ENCODE results near the gene EDC3. TPM values are rescaled to one million over a fixed set of nuclear protein-coding genes. Genes with fewer than 3 reads are reported as not detected.
"Not testable (repeated sequence)": the region's sequence is repeated elsewhere in the genome, so short reads cannot be mapped to it uniquely, and the experiment has no call there.

EDC3 gene
- total RNA-seq, 5 donors from 2014 or later (not counting 1 experiment from before 2014, with no cell fraction given), result 31.8 to 49.4 (median 43.2) TPM

DNA sequence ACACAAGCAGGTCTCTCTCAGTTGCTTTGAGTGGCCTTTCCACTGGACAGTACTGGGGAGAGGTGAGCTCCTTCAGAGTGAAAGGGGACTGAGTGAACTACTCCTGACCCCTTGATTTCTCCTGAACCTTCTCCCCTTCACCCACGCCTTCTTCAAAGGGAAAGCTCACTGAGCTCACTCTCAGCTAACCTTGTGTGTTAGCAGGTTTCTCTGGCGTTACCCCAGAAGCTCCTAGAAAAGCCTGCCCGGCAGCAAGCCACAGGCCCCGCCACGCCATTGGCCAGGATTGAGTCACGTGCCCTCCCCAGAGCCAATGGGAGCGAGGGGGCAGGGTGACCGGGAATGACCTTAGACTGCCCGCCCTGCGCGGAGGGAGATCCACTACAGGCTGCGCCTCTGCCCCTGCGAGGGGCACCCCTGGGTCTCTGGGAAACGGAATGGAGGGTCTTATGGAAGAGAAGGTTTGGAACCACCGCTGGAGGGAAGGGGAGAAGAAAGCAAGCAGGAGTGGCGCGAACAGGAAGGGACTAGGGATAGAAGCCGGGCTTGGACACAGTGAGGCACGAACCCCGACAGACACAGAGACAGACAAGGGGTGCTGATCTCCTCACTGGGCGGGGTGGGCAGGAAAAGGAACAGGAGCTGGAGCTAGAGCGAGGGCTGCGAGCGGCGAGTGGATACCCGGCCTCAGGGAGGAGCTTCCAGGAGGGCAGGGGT is 97.5 kb downstream of the EDC3 start:
- peaks cover 19 to 20% (median 20%) of the 10 kb centered on the region in 3 donors for H3K4me1 Mint-ChIP-seq
- no peaks in the 10 kb centered on the region for H3K9me3 Mint-ChIP-seq
- peaks cover 12 to 15% of the 10 kb centered on the region in 2 donors for H3K36me3 ChIP-seq (ENCODE audit: control insufficient read depth in 2 of 2, extremely low read depth in 1 of 2, insufficient read depth in 1 of 2, low read length in 1 of 2)
- POLR2A ChIA-PET, result interaction anchor here (0.5 to 1.0 kb wide), 4 partner anchors 17 to 299 kb away, joined by 3 to 4 read pairs (median 3); no protein-coding TSS in a partner anchor
- H3K27ac Mint-ChIP-seq, result peak overlapping the region; percentile 99
- H3K36me3 Mint-ChIP-seq, result peaks cover 9% of the 10 kb centered on the region
- H3K4me1 ChIP-seq (ENCODE audit: control insufficient read depth in 1 of 2, extremely low read depth in 1 of 2, insufficient read depth in 2 of 2, low read length in 2 of 2), result peaks cover 2 to 24% of the 10 kb centered on the region in 2 experiments
- DNase-seq (peak; percentile 64 to 88 (median 81)), ATAC-seq (replicated peaks in 1 of 4) (peak; percentile 94 to 98 (median 96))
- no peaks in the 10 kb centered on the region for H3K27me3 ChIP-seq (replicated peaks in 1 of 2; ENCODE audit: control insufficient read depth in 2 of 2, extremely low read depth in 1 of 2, insufficient read depth in 2 of 2, low read length in 1 of 2)
- CTCF ChIA-PET, result interaction anchor here in 1 of 2 donors (1.1 to 1.7 kb wide), 4 partner anchors 13 to 58 kb away, joined by 3 to 6 read pairs (median 6); partner anchors contain the start of genes ARID3B and CLK3
- H3K9me3 ChIP-seq, result no peaks in the 10 kb centered on the region
- no peaks in the 10 kb centered on the region for H3K27me3 Mint-ChIP-seq
- H3K27ac ChIP-seq (ENCODE audit: low read length), result peak overlapping the region; percentile 75
- peak overlapping the region; percentile 85 to 86 for H3K4me3 ChIP-seq (ENCODE audit: control insufficient read depth in 1 of 2, extremely low read depth in 1 of 2, low read length in 1 of 2)
- 0% methylated on average over 26 of the region's 26 CpGs for WGBS (ENCODE audit: insufficient coverage)
- H3K4me3 Mint-ChIP-seq, result peak overlapping the region; percentile 94 to 99 (median 99)

DNA sequence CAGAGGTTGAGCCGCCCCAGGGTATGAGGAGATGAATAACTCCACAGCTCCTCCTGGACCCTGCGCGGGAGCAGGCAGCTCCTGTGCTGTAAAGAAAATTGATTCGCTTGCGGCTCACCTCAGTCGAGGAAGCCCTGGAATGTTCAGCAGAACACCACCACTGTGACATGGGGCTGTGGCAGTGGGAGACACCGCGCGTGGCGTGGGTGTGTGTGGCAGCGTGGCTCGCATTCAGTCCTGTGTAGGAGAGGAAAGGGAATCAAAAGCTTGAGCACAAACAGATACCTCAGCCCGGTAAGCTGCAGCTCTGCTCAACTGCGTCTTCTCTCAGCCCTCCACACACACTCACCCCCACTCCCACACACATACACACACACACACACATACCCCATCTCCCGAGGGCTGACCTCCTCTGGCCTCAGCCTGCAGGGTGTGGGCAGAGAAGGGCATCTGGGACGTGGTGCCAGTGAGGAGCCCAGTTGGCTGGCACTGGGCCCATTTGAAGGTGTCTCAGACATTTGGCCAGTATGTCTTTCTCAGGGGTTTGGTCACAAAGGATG is 98.6 kb downstream of the EDC3 start:
- ATAC-seq (replicated peaks in 1 of 4); H3K36me3 Mint-ChIP-seq; POLR2A ChIA-PET; H3K9me3 Mint-ChIP-seq; H3K4me3 ChIP-seq (ENCODE audit: control insufficient read depth in 1 of 2, extremely low read depth in 1 of 2, low read length in 1 of 2); H3K27me3 ChIP-seq (replicated peaks in 1 of 2; ENCODE audit: control insufficient read depth in 2 of 2, extremely low read depth in 1 of 2, insufficient read depth in 2 of 2, low read length in 1 of 2); H3K27me3 Mint-ChIP-seq; H3K9me3 ChIP-seq; H3K27ac Mint-ChIP-seq; DNase-seq; H3K27ac ChIP-seq (ENCODE audit: low read length): not testable (repeated sequence)
- WGBS (ENCODE audit: insufficient coverage), result 95% methylated on average over 4 of the region's 16 CpGs
- H3K4me1 Mint-ChIP-seq, result peaks cover 19 to 20% (median 20%) of the 10 kb centered on the region in 3 donors
- CTCF ChIA-PET, result interaction anchor here in 1 of 2 donors (1.7 kb wide), 1 partner anchor 17 kb away, joined by 6 read pairs; no protein-coding TSS in a partner anchor
- Histone ChIP-seq H3K4me1 (ENCODE audit: control insufficient read depth in 1 of 2, extremely low read depth in 1 of 2, insufficient read depth in 2 of 2, low read length in 2 of 2) (peaks cover 2 to 24% of the 10 kb centered on the region in 2 experiments), H3K36me3 (ENCODE audit: control insufficient read depth in 2 of 2, extremely low read depth in 1 of 2, insufficient read depth in 1 of 2, low read length in 1 of 2) (peaks cover 17 to 25% of the 10 kb centered on the region in 2 donors)
- peak overlapping the region in 1 of 3 donors; percentile 94 for H3K4me3 Mint-ChIP-seq

DNA sequence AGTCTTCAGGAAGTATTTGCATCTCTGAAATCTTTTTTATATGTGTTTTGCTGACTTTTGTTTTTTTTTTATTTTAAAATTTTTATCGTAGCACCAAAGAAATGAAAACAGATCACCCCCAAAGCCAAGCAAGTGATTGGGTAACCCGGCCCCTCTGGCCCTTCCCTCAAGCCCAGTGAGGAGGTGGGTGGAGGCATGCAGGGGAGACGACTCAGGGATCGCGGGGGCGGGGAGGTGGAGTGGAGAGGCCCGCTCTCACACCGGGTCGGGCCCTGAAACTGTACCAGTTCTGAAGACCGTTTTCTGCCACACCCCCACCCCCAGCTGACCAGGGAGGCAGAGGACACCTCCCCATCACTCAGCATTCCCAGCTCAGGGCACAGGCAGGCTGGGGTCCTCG is 99.1 kb downstream of the EDC3 start:
- CTCF ChIA-PET; ATAC-seq (replicated peaks in 1 of 4); H3K9me3 ChIP-seq; POLR2A ChIA-PET; H3K27me3 Mint-ChIP-seq; H3K9me3 Mint-ChIP-seq; H3K36me3 Mint-ChIP-seq; H3K4me3 ChIP-seq (ENCODE audit: control insufficient read depth in 1 of 2, extremely low read depth in 1 of 2, low read length in 1 of 2); H3K27ac ChIP-seq (ENCODE audit: low read length); H3K27me3 ChIP-seq (replicated peaks in 1 of 2; ENCODE audit: control insufficient read depth in 2 of 2, extremely low read depth in 1 of 2, insufficient read depth in 2 of 2, low read length in 1 of 2); DNase-seq; H3K4me3 Mint-ChIP-seq: not testable (repeated sequence)
- H3K27ac Mint-ChIP-seq, result peak overlapping the region in 1 of 2 donors; percentile 61
- H3K4me1 Mint-ChIP-seq, result peaks cover 19 to 20% (median 20%) of the 10 kb centered on the region in 3 donors
- Histone ChIP-seq H3K36me3 (ENCODE audit: control insufficient read depth in 2 of 2, extremely low read depth in 1 of 2, insufficient read depth in 1 of 2, low read length in 1 of 2) (peaks cover 21 to 30% of the 10 kb centered on the region in 2 donors), H3K4me1 (ENCODE audit: control insufficient read depth in 1 of 2, extremely low read depth in 1 of 2, insufficient read depth in 2 of 2, low read length in 2 of 2) (peaks cover 2 to 24% of the 10 kb centered on the region in 2 experiments)
- no CpG with 5 or more reads among the region's 11 CpGs for WGBS (ENCODE audit: insufficient coverage)

DNA sequence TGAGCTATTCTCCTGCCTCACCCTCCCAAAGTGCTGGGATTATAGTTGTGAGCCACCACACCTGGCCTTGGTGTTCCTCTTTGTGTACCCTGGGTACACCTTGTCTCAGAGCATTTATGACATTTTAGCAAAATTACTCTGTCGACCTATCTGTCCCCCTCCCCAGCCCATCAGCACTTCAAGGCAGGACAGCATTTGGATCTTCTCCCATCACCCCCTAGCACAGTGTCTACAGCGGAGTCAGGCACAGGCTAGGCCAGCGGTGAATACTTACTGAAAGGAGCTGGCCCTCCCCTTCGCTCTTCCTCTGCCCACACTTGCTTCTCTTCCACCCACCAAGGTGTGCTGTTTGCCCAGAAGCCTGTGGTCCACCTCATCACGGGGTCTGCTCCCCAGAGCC is 100.6 kb downstream of the EDC3 start:
- Mint-ChIP-seq H3K4me1 (peaks cover 19 to 20% (median 20%) of the 10 kb centered on the region in 3 donors), H3K27me3 (no peaks in the 10 kb centered on the region), H3K27ac (no peak overlapping the region), H3K9me3 (no peaks in the 10 kb centered on the region), H3K36me3 (peaks cover 18% of the 10 kb centered on the region), H3K4me3 (no peak overlapping the region)
- H3K36me3 ChIP-seq (ENCODE audit: control insufficient read depth in 2 of 2, extremely low read depth in 1 of 2, insufficient read depth in 1 of 2, low read length in 1 of 2), result peaks cover 29 to 45% of the 10 kb centered on the region in 2 donors
- H3K27ac ChIP-seq (ENCODE audit: low read length), result no peak overlapping the region
- ChIA-PET POLR2A (no interaction called here), CTCF (no interaction called here)
- no peak overlapping the region for H3K4me3 ChIP-seq (ENCODE audit: control insufficient read depth in 1 of 2, extremely low read depth in 1 of 2, low read length in 1 of 2)
- WGBS (ENCODE audit: insufficient coverage), result 100% methylated on average over 1 of the region's 5 CpGs
- H3K27me3 ChIP-seq (replicated peaks in 1 of 2; ENCODE audit: control insufficient read depth in 2 of 2, extremely low read depth in 1 of 2, insufficient read depth in 2 of 2, low read length in 1 of 2), result no peaks in the 10 kb centered on the region
- ATAC-seq (replicated peaks in 1 of 4), result no peak
- H3K9me3 ChIP-seq, result no peaks in the 10 kb centered on the region
- no peak for DNase-seq
- H3K4me1 ChIP-seq (ENCODE audit: control insufficient read depth in 1 of 2, extremely low read depth in 1 of 2, insufficient read depth in 2 of 2, low read length in 2 of 2), result peaks cover 2 to 24% of the 10 kb centered on the region in 2 experiments

DNA sequence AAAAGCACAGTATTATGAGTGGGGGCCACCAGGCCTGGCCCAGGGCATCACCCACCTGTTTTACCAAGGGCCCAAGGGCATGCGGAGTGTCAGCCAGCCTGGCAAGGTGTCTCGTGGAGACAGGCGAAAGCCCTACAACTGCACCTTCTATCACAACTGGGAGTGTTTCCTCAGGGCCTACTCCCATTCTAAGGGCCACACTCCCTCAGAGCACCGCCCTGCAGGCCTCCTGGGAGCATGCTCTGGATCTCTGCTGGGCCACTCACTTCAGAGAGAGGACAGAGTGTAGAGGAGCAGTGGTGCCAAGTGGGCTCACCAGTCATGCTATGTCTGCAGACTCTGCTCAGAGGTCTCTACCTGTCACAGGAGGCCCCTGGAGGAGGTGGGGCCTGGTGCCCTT is 101.4 kb downstream of the EDC3 start:
- H3K36me3 ChIP-seq (ENCODE audit: control insufficient read depth in 2 of 2, extremely low read depth in 1 of 2, insufficient read depth in 1 of 2, low read length in 1 of 2), result peaks cover 29 to 53% of the 10 kb centered on the region in 2 donors
- H3K27ac ChIP-seq (ENCODE audit: low read length), result no peak overlapping the region
- H3K36me3 Mint-ChIP-seq, result peaks cover 24% of the 10 kb centered on the region
- H3K9me3 ChIP-seq, result no peaks in the 10 kb centered on the region
- no peaks in the 10 kb centered on the region for H3K27me3 Mint-ChIP-seq
- 90% methylated on average over 2 of the region's 4 CpGs for WGBS (ENCODE audit: insufficient coverage)
- peaks cover 2 to 18% of the 10 kb centered on the region in 2 experiments for H3K4me1 ChIP-seq (ENCODE audit: control insufficient read depth in 1 of 2, extremely low read depth in 1 of 2, insufficient read depth in 2 of 2, low read length in 2 of 2)
- POLR2A ChIA-PET, result no interaction called here
- CTCF ChIA-PET, result interaction anchor here in 1 of 2 donors (0.6 to 0.7 kb wide), 2 partner anchors 49 to 643 kb away, joined by 3 to 4 read pairs; no protein-coding TSS in a partner anchor
- no peaks in the 10 kb centered on the region for H3K9me3 Mint-ChIP-seq
- DNase-seq (no peak), ATAC-seq (replicated peaks in 1 of 4) (no peak)
- H3K4me3 ChIP-seq (ENCODE audit: control insufficient read depth in 1 of 2, extremely low read depth in 1 of 2, low read length in 1 of 2), result no peak overlapping the region
- H3K4me1 Mint-ChIP-seq, result peaks cover 17 to 18% (median 18%) of the 10 kb centered on the region in 3 donors
- no peak overlapping the region for H3K4me3 Mint-ChIP-seq
- no peak overlapping the region for H3K27ac Mint-ChIP-seq
- no peaks in the 10 kb centered on the region for H3K27me3 ChIP-seq (replicated peaks in 1 of 2; ENCODE audit: control insufficient read depth in 2 of 2, extremely low read depth in 1 of 2, insufficient read depth in 2 of 2, low read length in 1 of 2)

DNA sequence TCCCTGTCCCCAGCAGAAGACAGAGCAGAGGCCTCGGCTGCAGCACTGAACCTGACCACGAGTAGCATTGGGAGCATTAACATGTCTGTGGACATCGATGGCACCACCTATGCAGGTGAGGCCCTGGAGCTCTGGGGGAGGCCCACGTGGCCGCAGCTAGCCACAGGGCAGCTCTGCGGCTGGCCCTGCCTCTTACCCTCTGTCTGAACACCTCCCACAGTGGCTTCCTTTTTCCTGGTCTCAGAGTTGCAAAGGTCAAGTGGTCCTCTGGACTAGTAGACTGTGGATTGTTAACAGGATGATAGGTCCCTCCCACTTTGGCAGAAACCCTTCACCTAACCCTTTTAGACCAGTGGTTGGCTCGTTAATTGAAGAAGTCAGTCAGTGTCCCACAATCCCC is 102.7 kb downstream of the EDC3 start:
- Mint-ChIP-seq H3K36me3 (peaks cover 24% of the 10 kb centered on the region), H3K4me3 (no peak overlapping the region)
- CTCF ChIA-PET, result no interaction called here

More for the DNA sequence above, 102.7 kb downstream of the EDC3 start:
- peaks cover 29 to 59% of the 10 kb centered on the region in 2 donors for H3K36me3 ChIP-seq (ENCODE audit: control insufficient read depth in 2 of 2, extremely low read depth in 1 of 2, insufficient read depth in 1 of 2, low read length in 1 of 2)
- H3K4me3 ChIP-seq (ENCODE audit: control insufficient read depth in 1 of 2, extremely low read depth in 1 of 2, low read length in 1 of 2), result no peak overlapping the region
- Mint-ChIP-seq H3K4me1 (peaks cover 4 to 5% (median 4%) of the 10 kb centered on the region in 3 donors), H3K27me3 (no peaks in the 10 kb centered on the region), H3K9me3 (no peaks in the 10 kb centered on the region), H3K27ac (no peak overlapping the region)
- DNase-seq (no peak), ATAC-seq (replicated peaks in 1 of 4) (no peak)
- H3K9me3 ChIP-seq, result no peaks in the 10 kb centered on the region
- 97% methylated on average over 5 of the region's 7 CpGs for WGBS (ENCODE audit: insufficient coverage)
- H3K27me3 ChIP-seq (replicated peaks in 1 of 2; ENCODE audit: control insufficient read depth in 2 of 2, extremely low read depth in 1 of 2, insufficient read depth in 2 of 2, low read length in 1 of 2), result no peaks in the 10 kb centered on the region
- POLR2A ChIA-PET, result no interaction called here
- H3K4me1 ChIP-seq (ENCODE audit: control insufficient read depth in 1 of 2, extremely low read depth in 1 of 2, insufficient read depth in 2 of 2, low read length in 2 of 2), result peaks cover 0 to 5% of the 10 kb centered on the region in 2 experiments
- no peak overlapping the region for H3K27ac ChIP-seq (ENCODE audit: low read length)
